DOHH2 (cell line): ENCODE data around the gene NCKAP5.

Experiments used
- H3F3A ChIP-seq: fragments of 200-600 bp; sonication (generic), shearing (Covaris generic); 2 replicates; pipeline ENCODE4 v1.6.0; 2016; ENCODE audit warnings: antibody characterized with exemption, mild to moderate bottlenecking; ENCODE audit not compliant: control insufficient read depth, insufficient read depth
- H3K27ac ChIP-seq: fragments of 200-600 bp; sonication (generic); 2 replicates; pipeline ENCODE4 v1.5.1; 2014; ENCODE audit warnings: low read depth, mild to moderate bottlenecking, low read length, moderate library complexity
- H3K27me3 ChIP-seq: fragments of 200-600 bp; sonication (generic); 2 replicates; pipeline ENCODE4 v1.6.1; 2014; ENCODE audit warnings: mild to moderate bottlenecking, low read length, mixed read lengths; ENCODE audit not compliant: control insufficient read depth
- H3K36me3 ChIP-seq: fragments of 200-600 bp; sonication (generic); 2 replicates; pipeline ENCODE4 v1.6.1; 2014; ENCODE audit warnings: mild to moderate bottlenecking, low read length, moderate library complexity, mixed read lengths; ENCODE audit not compliant: control insufficient read depth
- H3K4me1 ChIP-seq: fragments of 200-600 bp; sonication (generic); 2 replicates; pipeline ENCODE4 v1.6.1; 2014; ENCODE audit warnings: mild to moderate bottlenecking, low read length, mixed read lengths; ENCODE audit not compliant: control insufficient read depth
- H3K4me2 ChIP-seq: fragments of 200-600 bp; sonication (generic); 2 replicates; pipeline ENCODE4 v1.6.0; 2014; ENCODE audit warnings: mild to moderate bottlenecking, low read length, moderate library complexity
- H3K4me3 ChIP-seq: fragments of 200-600 bp; sonication (generic); 2 replicates; pipeline ENCODE4 v1.5.1; 2014; ENCODE audit warnings: mild to moderate bottlenecking, low read length, mixed read lengths
- H3K79me2 ChIP-seq: fragments of 200-600 bp; sonication (generic); 2 replicates; pipeline ENCODE4 v1.6.1; 2014; ENCODE audit warnings: mild to moderate bottlenecking, low read length, mixed read lengths; ENCODE audit not compliant: control insufficient read depth
- H3K9me2 ChIP-seq: fragments of 200-600 bp; sonication (generic); replicated peaks from 2 replicates; pipeline ENCODE4 v1.6.1; 2014; ENCODE audit warnings: mild to moderate bottlenecking, low read length, mixed read lengths; ENCODE audit not compliant: control insufficient read depth
- H3K9me3 ChIP-seq: fragments of 200-600 bp; sonication (generic); 2 replicates; pipeline ENCODE4 v1.6.1; 2014; ENCODE audit warnings: antibody characterized with exemption, low read length, mixed read lengths; ENCODE audit not compliant: control insufficient read depth, insufficient read depth
- H4K20me1 ChIP-seq: fragments of 200-600 bp; sonication (generic); 2 replicates; pipeline ENCODE4 v1.6.0; 2014; ENCODE audit warnings: low read depth, mild to moderate bottlenecking, antibody characterized with exemption, low read length, moderate library complexity; ENCODE audit not compliant: control insufficient read depth, insufficient read depth
- CTCF ChIP-seq: fragments of 200-600 bp; sonication (generic); IDR thresholded peaks from one replicate; pipeline ENCODE4 v1.5.1; 2014; ENCODE audit warnings: antibody characterized with exemption, mild to moderate bottlenecking, low read depth, low read length; ENCODE audit not compliant: poor library complexity, severe bottlenecking
- EZH2phosphoT487 ChIP-seq: fragments of 200-600 bp; sonication (generic); IDR thresholded peaks from 2 replicates; pipeline ENCODE4 v1.6.1; 2017; ENCODE audit warnings: borderline replicate concordance, mild to moderate bottlenecking, antibody characterized with exemption, low read length, moderate library complexity, mixed read lengths

Gene NCKAP5

GRCh38 chr2:132678483-132678882 lies 889.8 kb downstream of the NCKAP5 start:
- H3K27ac ChIP-seq = no peak overlapping the region
- H3K4me1 ChIP-seq = no peaks in the 10 kb centered on the region
- no peaks in the 10 kb centered on the region for H3K9me2 ChIP-seq
- H3K4me3 ChIP-seq = no peak overlapping the region
- no peak for TF ChIP-seq EZH2phosphoT487
- no peak for TF ChIP-seq CTCF
- no peaks in the 10 kb centered on the region for H4K20me1 ChIP-seq
- no peaks in the 10 kb centered on the region for H3K79me2 ChIP-seq
- no peaks in the 10 kb centered on the region for H3K36me3 ChIP-seq
- no peaks in the 10 kb centered on the region for H3K27me3 ChIP-seq
- H3K4me2 ChIP-seq = no peak overlapping the region
- no peaks in the 10 kb centered on the region for H3F3A ChIP-seq
- H3K9me3 ChIP-seq = no peaks in the 10 kb centered on the region

- no peaks in the 10 kb centered on the region for H3K36me3 ChIP-seq
- H4K20me1 ChIP-seq = no peaks in the 10 kb centered on the region
- H3K27ac ChIP-seq = no peak overlapping the region
- no peaks in the 10 kb centered on the region for H3K4me1 ChIP-seq
- no peaks in the 10 kb centered on the region for H3K9me3 ChIP-seq
- H3F3A ChIP-seq = no peaks in the 10 kb centered on the region
- H3K4me2 ChIP-seq = no peak overlapping the region
- no peak overlapping the region for H3K4me3 ChIP-seq
- TF ChIP-seq CTCF = no peak
- TF ChIP-seq EZH2phosphoT487 = no peak
- H3K27me3 ChIP-seq = no peaks in the 10 kb centered on the region
- no peaks in the 10 kb centered on the region for H3K79me2 ChIP-seq
- no peaks in the 10 kb centered on the region for H3K9me2 ChIP-seq
These were observed 890.6 kb downstream of the NCKAP5 start for GRCh38 chr2:132677661-132678060.

GRCh38 chr2:132676999-132677398 lies 891.3 kb downstream of the NCKAP5 start:
- H3K27me3 ChIP-seq = no peaks in the 10 kb centered on the region
- no peaks in the 10 kb centered on the region for H3K4me1 ChIP-seq
- TF ChIP-seq CTCF (peak; percentile 15), EZH2phosphoT487 (no peak)
- no peaks in the 10 kb centered on the region for H3K36me3 ChIP-seq
- no peak overlapping the region for H3K27ac ChIP-seq
- H3K79me2 ChIP-seq = no peaks in the 10 kb centered on the region
- H3K9me2 ChIP-seq = no peaks in the 10 kb centered on the region
- no peak overlapping the region for H3K4me3 ChIP-seq
- H3K9me3 ChIP-seq = no peaks in the 10 kb centered on the region
- no peaks in the 10 kb centered on the region for H4K20me1 ChIP-seq
- H3K4me2 ChIP-seq = no peak overlapping the region
- H3F3A ChIP-seq = no peaks in the 10 kb centered on the region
